K562 (cell line): ENCODE results near the gene ACSS1. TPM values are rescaled to one million over a fixed set of nuclear protein-coding genes. Genes with fewer than 3 reads are reported as not detected.

ENCODE experiments used
- ATAC-seq: fragments of 200-7000 bp; cut with Tn5 transposase; 3 replicates; pipeline ENCODE4 v1.9.1; 2020; ENCODE audit warnings: moderate library complexity
- BruUV-seq: library from RNA; stranded (reverse); fragments of 400-500 nt; replicated peaks from 2 replicates; lab custom pipeline; 2021; lab: Mats Ljungman, UMichigan
- CTCF ChIA-PET: fragments of 300-600 bp; formaldehyde crosslinking; extraction: SDS; loops from one replicate; lab custom pipeline; 2021; ENCODE audit warnings: low intra/inter-chr PET ratio; lab: Yijun Ruan, JAX
- POLR2A ChIA-PET: fragments of 300-600, 350-650 bp; sonication (Branson Sonifier 250); formaldehyde crosslinking; extraction: SDS; loops from one replicate; lab custom pipeline; 2021; ENCODE audit warnings: antibody characterized with exemption, inconsistent platforms; lab: Yijun Ruan, JAX
- DNase-seq, 4 experiments: peaks; one replicate each; pipeline versions ENCODE4 v3.0.0 to v3.0.0-alpha.2; 2011 to 2018; ENCODE audit warnings: low spot score in 3 of 4, mixed read lengths in 3 of 4; ENCODE audit errors: extremely low read depth in 1 of 4
- FAIRE-seq: peaks from 2 replicates; lab custom pipeline; 2011; peaks lifted over from hg19 to GRCh38; lab: Jason Lieb, UNC
- H2AFZ ChIP-seq: 2 replicates; pipeline ENCODE4 v1.6.0; 2011; ENCODE audit warnings: low read depth, low read length, control low read depth, inconsistent platforms
- H3K27ac ChIP-seq: fragments of 200-600 bp; 3 replicates; pipeline ENCODE4 v1.8.0; 2011; ENCODE audit warnings: low read depth, mild to moderate bottlenecking, control low read depth, inconsistent platforms, low read length, moderate library complexity, mixed read lengths; ENCODE audit errors: extremely low read depth
- H3K27me3 ChIP-seq, 2 experiments: fragments of 300-600 bp in 1 of 2; 2 replicates in 1 of 2; 3 replicates in 1 of 2; pipeline versions ENCODE4 v1.6.0 to v1.8.0; 2011; ENCODE audit warnings: inconsistent platforms in 2 of 2, low read length in 2 of 2, mild to moderate bottlenecking in 1 of 2, mixed read lengths in 1 of 2, moderate library complexity in 1 of 2; ENCODE audit not compliant: control insufficient read depth in 2 of 2, insufficient read depth in 2 of 2
- H3K36me3 ChIP-seq: fragments of 300-600 bp; 3 replicates; pipeline ENCODE4 v1.8.0; 2011; ENCODE audit warnings: mild to moderate bottlenecking, low read length, inconsistent platforms; ENCODE audit not compliant: control insufficient read depth, insufficient read depth
- H3K4me1 ChIP-seq, 2 experiments: fragments of 200-600 bp in 1 of 2; replicated peaks in 1 of 2; 2 replicates in 1 of 2; 3 replicates in 1 of 2; pipeline versions ENCODE4 v1.5.1 to v1.8.0; 2011; ENCODE audit warnings: inconsistent platforms in 2 of 2, low read length in 2 of 2, mild to moderate bottlenecking in 1 of 2, mixed read lengths in 1 of 2, moderate library complexity in 1 of 2; ENCODE audit not compliant: control insufficient read depth in 2 of 2, insufficient read depth in 2 of 2
- H3K4me2 ChIP-seq: 2 replicates; pipeline ENCODE4 v1.6.1; 2011; ENCODE audit warnings: low read length, control low read depth, inconsistent platforms, mixed read lengths; ENCODE audit not compliant: insufficient read depth
- H3K4me3 ChIP-seq: fragments of 200-600 bp; sonication (generic), shearing (Covaris generic); 2 replicates; pipeline ENCODE4 v1.5.1; 2016; ENCODE audit warnings: control low read depth, inconsistent platforms
- H3K79me2 ChIP-seq: fragments of 200-600 bp; 3 replicates; pipeline ENCODE4 v1.8.0; 2011; ENCODE audit warnings: low read length, inconsistent platforms; ENCODE audit not compliant: control insufficient read depth, insufficient read depth
- H3K9ac ChIP-seq, 2 experiments: 2 replicates each; pipeline versions ENCODE4 v1.6.0 to v1.6.1; 2011; ENCODE audit warnings: low read depth in 2 of 2, low read length in 2 of 2, control low read depth in 1 of 2, inconsistent platforms in 1 of 2, mild to moderate bottlenecking in 1 of 2, mixed read lengths in 1 of 2; ENCODE audit not compliant: insufficient read depth in 1 of 2
- H3K9me1 ChIP-seq: one replicate; pipeline ENCODE4 v1.6.0; 2011; ENCODE audit warnings: inconsistent platforms, mild to moderate bottlenecking, low read length, moderate library complexity; ENCODE audit not compliant: control insufficient read depth, insufficient read depth
- H3K9me3 ChIP-seq: replicated peaks from 2 replicates; pipeline ENCODE4 v1.5.1; 2011; ENCODE audit warnings: low read depth, low read length, inconsistent platforms; ENCODE audit not compliant: control insufficient read depth, insufficient read depth
- H4K20me1 ChIP-seq: replicated peaks from 2 replicates; pipeline ENCODE4 v1.6.1; 2011; ENCODE audit warnings: low read length, inconsistent platforms, mixed read lengths; ENCODE audit not compliant: control insufficient read depth, insufficient read depth
- EHMT2 ChIP-seq: fragments of 450-650 bp; IDR thresholded peaks from 2 replicates; pipeline ENCODE4 v1.6.1; 2018; ENCODE audit warnings: antibody characterized with exemption
- MYNN ChIP-seq, 2 experiments: sonication (generic); formaldehyde crosslinking in 1 of 2; IDR thresholded peaks; 2 replicates each; pipeline versions ENCODE4 v1.5.0 to v1.6.1; 2016 to 2020; ENCODE audit warnings: antibody characterized with exemption in 1 of 2, missing genetic modification reagents in 1 of 2
- NCOA1 ChIP-seq: fragments of 450-650 bp; IDR thresholded peaks from 2 replicates; pipeline ENCODE4 v1.6.1; 2016; ENCODE audit warnings: low read depth
- NR4A1 ChIP-seq, 2 experiments: fragments of 250-450 bp in 1 of 2; fragments of 450-650 bp in 1 of 2; sonication (Bioruptor Pico) in 1 of 2; IDR thresholded peaks; 2 replicates each; pipeline versions ENCODE4 v1.4.0 to v1.6.1; 2016 to 2020; ENCODE audit warnings: mild to moderate bottlenecking in 2 of 2, missing compliant biosample characterization in 1 of 2, missing genetic modification characterization in 1 of 2, moderate library complexity in 1 of 2
- PHB2 ChIP-seq: fragments of 450-650 bp; IDR thresholded peaks from 2 replicates; pipeline ENCODE4 v1.6.1; 2017; ENCODE audit warnings: low read depth
- POLR2AphosphoS5 ChIP-seq: IDR thresholded peaks from 2 replicates; pipeline ENCODE4 v1.6.1; 2011; ENCODE audit warnings: mild to moderate bottlenecking, low read depth, low read length, moderate library complexity; ENCODE audit not compliant: control insufficient read depth, insufficient read depth
- PTBP1 ChIP-seq: fragments of 200-400 bp; formaldehyde crosslinking; IDR thresholded peaks from 2 replicates; pipeline ENCODE4 v1.6.1; 2017; ENCODE audit warnings: low read depth, low read length
- TBL1XR1 ChIP-seq, 2 experiments: IDR thresholded peaks; 2 replicates each; pipeline ENCODE4 v1.6.1; 2012; ENCODE audit warnings: improper control_type of control experiment in 2 of 2, low read length in 2 of 2, mild to moderate bottlenecking in 1 of 2
- ZNF121 ChIP-seq: sonication (generic); formaldehyde crosslinking; conservative IDR thresholded peaks from 2 replicates; pipeline ENCODE4 v1.8.0; 2022; ENCODE audit warnings: missing genetic modification reagents
- ZNF133 ChIP-seq: fragments of 250-450 bp; sonication (Bioruptor Pico); IDR thresholded peaks from 2 replicates; pipeline ENCODE4 v1.4.0; 2020; ENCODE audit warnings: mild to moderate bottlenecking
- ZNF23 ChIP-seq: fragments of 250-450 bp; sonication (Bioruptor Pico); IDR thresholded peaks from 2 replicates; pipeline ENCODE4 v1.4.0; 2020; ENCODE audit warnings: mild to moderate bottlenecking
- ZNF644 ChIP-seq: fragments of 200-800 bp; sonication (Bioruptor generic); IDR thresholded peaks from 2 replicates; pipeline ENCODE4 v1.6.1; 2016; ENCODE audit warnings: low read depth, missing genetic modification characterization, missing compliant biosample characterization
- WGBS: fragments of 100-300 bp; shearing (Covaris generic); methylation state at CpG from one replicate; pipeline ENCODE4 v1.1.6; 2016; ENCODE audit warnings: low coverage, mixed read lengths; ENCODE audit not compliant: insufficient coverage; ENCODE audit errors: missing lambda C conversion rate; 5-methylcytosine and 5-hydroxymethylcytosine counted together
- in situ Hi-C: fragments of 300-500 bp; cut with MboI; formaldehyde crosslinking; loops from 4 replicates; pipeline ENCODE4 v1.15.0; 2018; ENCODE audit warnings: inconsistent platforms, mixed read lengths
- intact Hi-C: fragments of 100-400 bp; cut with micrococcal nuclease; formaldehyde crosslinking; loops from 2 replicates; pipeline ENCODE4 v1.14.2; 2022
- polyA plus RNA-seq, 8 experiments: library from polyadenylated mRNA; depleted of rRNA in 4 of 8; stranded (reverse) in 5 of 8; unstranded in 3 of 8; fragments of >200 nt; fragmentation: Nextera tagmentation in 2 of 8; fragmentation: Illumina TruSeq in 1 of 8; extraction: Ambion mirVana in 2 of 8; extraction: Trizol in 1 of 8; gene quantifications; 2 replicates each; pipeline versions ENCODE4 v1.2.1 to v1.2.3, GENCODE V29; 2011 to 2014; ENCODE audit warnings: inconsistent platforms in 1 of 8, missing spikeins in 1 of 8
- total RNA-seq, 7 experiments: library from RNA; depleted of rRNA in 6 of 7; stranded (reverse); fragments of >200 nt in 6 of 7; fragmentation: Illumina TruSeq in 2 of 7; extraction: Trizol in 2 of 7; gene quantifications; 2 replicates each; pipeline versions ENCODE4 v1.2.1 to v1.2.3, GENCODE V29; 2011 to 2021; ENCODE audit warnings: low replicate concordance in 1 of 7
- TF ChIP-seq, protein P1 (sequence below): sonication (generic); formaldehyde crosslinking; IDR thresholded peaks from 2 replicates; pipeline ENCODE4 v1.9.0; 2022; ENCODE audit warnings: mild to moderate bottlenecking, missing genetic modification reagents

The ACSS1 gene
- total and polyA plus RNA-seq, 9 of the 15 experiments (the other 6 are each of a cell fraction or from before 2014, with no cell fraction given) = 0.07 to 2.1 (median 0.27) TPM; not detected in 3

DNA sequence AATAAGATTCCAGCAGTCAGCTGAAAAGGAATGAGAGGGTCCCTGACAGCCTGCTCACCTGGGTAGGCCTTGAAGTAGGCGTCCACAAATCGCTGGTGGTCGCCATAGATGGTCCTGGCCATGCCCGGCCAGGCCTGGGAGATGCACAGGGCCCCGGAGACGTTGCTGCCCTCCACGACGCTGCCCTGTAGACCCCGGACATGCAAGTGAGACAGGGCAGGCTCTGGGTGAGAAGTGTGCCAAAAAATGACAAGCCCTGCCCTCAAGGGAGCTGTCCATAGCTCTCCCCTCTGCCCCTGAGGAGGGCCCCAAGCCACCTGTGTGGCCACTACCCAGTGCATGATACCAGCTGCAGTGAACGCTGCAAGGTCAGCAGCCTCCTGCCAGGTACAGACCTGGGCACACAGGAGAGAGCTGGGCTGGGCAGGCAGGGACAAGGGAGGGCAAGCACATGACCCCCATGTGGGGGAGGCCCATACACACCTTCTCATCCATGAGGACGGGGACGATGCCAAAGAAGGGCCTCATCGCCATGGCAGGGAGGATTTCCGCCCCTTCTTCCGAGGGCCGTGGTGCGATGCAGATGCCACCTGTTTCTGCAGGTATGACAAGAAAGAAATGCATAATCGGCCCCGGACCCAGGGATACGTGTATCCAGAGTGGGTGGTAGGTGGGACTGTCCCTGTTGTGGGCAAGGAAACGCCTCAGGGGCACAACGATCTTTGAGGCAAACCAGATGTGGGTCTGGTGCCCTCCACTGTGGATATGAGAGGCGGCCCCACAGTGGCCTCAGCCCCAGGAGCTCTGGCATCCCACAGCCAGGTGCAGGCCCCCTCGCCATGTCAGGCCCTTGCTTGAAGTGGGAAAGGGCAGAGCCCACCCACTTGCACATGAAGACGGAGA, 44.2 kb downstream of the ACSS1 start:
- DNase-seq = no peak
- POLR2A ChIA-PET = no interaction called here
- no peaks in the 10 kb centered on the region for H4K20me1 ChIP-seq
- H3K27ac ChIP-seq = no peak overlapping the region
- H3K4me2 ChIP-seq = no peak overlapping the region
- H3K4me3 ChIP-seq = no peak overlapping the region
- FAIRE-seq = no peak
- H3K79me2 ChIP-seq = no peaks in the 10 kb centered on the region
- H3K9me3 ChIP-seq = no peaks in the 10 kb centered on the region
- in situ Hi-C loops (no loop called here), intact Hi-C loops (no loop called here)
- no peak overlapping the region for H3K9ac ChIP-seq
- H3K36me3 ChIP-seq = no peaks in the 10 kb centered on the region
- no peak for TF ChIP-seq POLR2AphosphoS5
- no peak for TF ChIP-seq ZNF121 (CRISPR knock-in tag)
- TF ChIP-seq MYNN (IDR thresholded peaks at IDR 0.05) = no peak
- no peak for TF ChIP-seq MYNN (CRISPR knock-in tag; IDR thresholded peaks at IDR 0.05)
- no peak for TF ChIP-seq ZNF644 (tag)
- no peak for TF ChIP-seq PHB2
- TF ChIP-seq TBL1XR1 (IDR thresholded peaks at IDR 0.05; ENCODE audit: low read length in 2 of 2) = no peak
- TF ChIP-seq NR4A1 (CRISPR knock-in tag; IDR thresholded peaks at IDR 0.05) = no peak
- TF ChIP-seq NR4A1 (tag; IDR thresholded peaks at IDR 0.05) = no peak
- TF ChIP-seq ZNF23 (CRISPR knock-in tag) = no peak
- TF ChIP-seq PTBP1 = no peak
- TF ChIP-seq EHMT2 = no peak
- TF ChIP-seq, protein P1, sequence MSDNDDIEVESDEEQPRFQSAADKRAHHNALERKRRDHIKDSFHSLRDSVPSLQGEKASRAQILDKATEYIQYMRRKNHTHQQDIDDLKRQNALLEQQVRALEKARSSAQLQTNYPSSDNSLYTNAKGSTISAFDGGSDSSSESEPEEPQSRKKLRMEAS (CRISPR knock-in tag) = no peak
- no peak for TF ChIP-seq NCOA1
- no peak for TF ChIP-seq ZNF133 (CRISPR knock-in tag)
- no peak for ATAC-seq
- no peaks in the 10 kb centered on the region for H3K4me1 ChIP-seq
- CTCF ChIA-PET = no interaction called here
- peaks cover 3 to 64% of the 10 kb centered on the region in 2 experiments; a peak in 4 of 5 replicates for H3K27me3 ChIP-seq
- WGBS = 3% methylated on average over 18 of the region's 25 CpGs
- H2AFZ ChIP-seq = no peak overlapping the region
- BruUV-seq = no TSS peak
- no peaks in the 10 kb centered on the region for H3K9me1 ChIP-seq
